Esophagus squamous epithelium (tissue), 4 donors: Measurements from ENCODE around the gene GALNTL6.

Experiments
- CTCF ChIP-seq, 6 experiments: fragments of 450-650 bp in 4 of 6; fragments of 200-600 bp in 2 of 6; sonication (generic) in 2 of 6; IDR thresholded peaks; one replicate each; pipeline ENCODE4 v1.5.1; 2016 to 2019; ENCODE audit warnings: antibody characterized with exemption in 6 of 6, mild to moderate bottlenecking in 4 of 6, moderate library complexity in 4 of 6
- POLR2A ChIP-seq, 4 donors: fragments of 450-650 bp; IDR thresholded peaks; one replicate each; pipeline ENCODE4 v1.6.1; 2017; ENCODE audit warnings: antibody characterized with exemption in 4 of 4, mild to moderate bottlenecking in 4 of 4, moderate library complexity in 3 of 4

GRCh38 chr4:172362569-172362968 is 549.4 kb downstream of the GALNTL6 start:
- TF ChIP-seq POLR2A (IDR thresholded peaks at IDR 0.05) (no peak), CTCF (IDR thresholded peaks at IDR 0.05) (no peak)
